K562 (cell line): ENCODE measurements around the gene PNMT.

Experiments used
- CBFB ChIP-seq: sonication (generic); formaldehyde crosslinking; IDR thresholded peaks from 2 replicates; pipeline ENCODE4 v1.4.0; 2020; ENCODE audit warnings: mild to moderate bottlenecking, missing genetic modification reagents
- CBX2 ChIP-seq: fragments of 200-600 bp; sonication (generic); IDR thresholded peaks from one replicate; pipeline ENCODE4 v1.6.1; 2012; ENCODE audit warnings: mild to moderate bottlenecking, low read length, inconsistent platforms; ENCODE audit not compliant: insufficient read depth, poor library complexity, severe bottlenecking
- CHD2 ChIP-seq: IDR thresholded peaks from 2 replicates; pipeline ENCODE4 v1.6.1; 2011; ENCODE audit warnings: low read depth, low read length
- CREB1 ChIP-seq, 2 experiments: sonication (generic) in 1 of 2; formaldehyde crosslinking in 1 of 2; IDR thresholded peaks; 2 replicates each; pipeline versions ENCODE4 v1.6.1 to v1.8.0; 2012 to 2022; ENCODE audit warnings: inconsistent platforms in 1 of 2, mild to moderate bottlenecking in 1 of 2, missing genetic modification reagents in 1 of 2, moderate library complexity in 1 of 2
- CTCF ChIP-seq, 3 experiments: IDR thresholded peaks in 2 of 3; conservative IDR thresholded peaks in 1 of 3; 2 replicates each; pipeline ENCODE4 v1.5.1; 2011 to 2012; ENCODE audit warnings: low read length in 3 of 3, mild to moderate bottlenecking in 3 of 3, control low read depth in 2 of 3, improper control_type of control experiment in 1 of 3, inconsistent platforms in 1 of 3, low read depth in 1 of 3, mixed read lengths in 1 of 3, moderate library complexity in 1 of 3; ENCODE audit not compliant: insufficient read depth in 2 of 3
- EP300 ChIP-seq: IDR thresholded peaks from 2 replicates; pipeline ENCODE4 v1.6.1; 2012; ENCODE audit warnings: low read length, improper control_type of control experiment
- FOXM1 ChIP-seq, 2 experiments: fragments of 450-650 bp in 1 of 2; sonication (generic) in 1 of 2; formaldehyde crosslinking in 1 of 2; IDR thresholded peaks; 2 replicates each; pipeline versions ENCODE4 v1.6.1 to v1.9.0; 2017 to 2022; ENCODE audit warnings: low read depth in 2 of 2, mild to moderate bottlenecking in 2 of 2, missing genetic modification reagents in 1 of 2, moderate library complexity in 1 of 2
- KDM2B ChIP-seq: fragments of 250-450 bp; sonication (Bioruptor Pico); IDR thresholded peaks from 2 replicates; pipeline ENCODE4 v1.8.0; 2021; ENCODE audit warnings: mild to moderate bottlenecking, moderate library complexity
- TARDBP ChIP-seq: fragments of 450-650 bp; IDR thresholded peaks from 2 replicates; pipeline ENCODE4 v1.6.1; 2016
- USF1 ChIP-seq: sonication (generic); formaldehyde crosslinking; IDR thresholded peaks from 2 replicates; pipeline ENCODE4 v1.9.0; 2022; ENCODE audit warnings: mild to moderate bottlenecking, missing genetic modification reagents
- ZNF277 ChIP-seq: fragments of 250-450 bp; sonication (Bioruptor Pico); IDR thresholded peaks from 2 replicates; pipeline ENCODE4 v1.8.0; 2022; ENCODE audit warnings: inconsistent platforms, mild to moderate bottlenecking, moderate library complexity, borderline replicate concordance

GRCh38 chr17:39638317-39638716, 29.9 kb upstream of the PNMT start:
- TF ChIP-seq EP300 (no peak), CHD2 (no peak), USF1 (CRISPR knock-in tag) (no peak), TARDBP (no peak), CREB1 (IDR thresholded peaks at IDR 0.05) (no peak), CREB1 (CRISPR knock-in tag; IDR thresholded peaks at IDR 0.05) (no peak), CTCF (IDR thresholded peaks at IDR 0.05 in 2 of 3, conservative IDR thresholded peaks at IDR 0.05 in 1 of 3; ENCODE audit: insufficient read depth in 2 of 3, low read depth in 1 of 3, low read length in 3 of 3) (no peak), CBX2 (no peak), CBFB (CRISPR knock-in tag) (no peak), FOXM1 (IDR thresholded peaks at IDR 0.05; ENCODE audit: low read depth) (no peak), FOXM1 (CRISPR knock-in tag; IDR thresholded peaks at IDR 0.05; ENCODE audit: low read depth) (no peak), KDM2B (CRISPR knock-in tag) (no peak), ZNF277 (CRISPR knock-in tag) (no peak)
